Panc1 (cell line): ENCODE measurements around the gene MYG1.

Source experiments
- CTCF ChIP-seq: fragments of 450-650 bp; IDR thresholded peaks from 2 replicates; pipeline ENCODE4 v1.5.1; 2017; ENCODE audit warnings: mild to moderate bottlenecking
- POLR2AphosphoS5 ChIP-seq: IDR thresholded peaks from 2 replicates; pipeline ENCODE4 v1.6.1; 2012; ENCODE audit warnings: mild to moderate bottlenecking, low read depth, low read length, moderate library complexity

GRCh38 chr12:53277981-53278380 is 21.5 kb upstream of the MYG1 start:
- TF ChIP-seq CTCF (no peak), POLR2AphosphoS5 (no peak)
